Measurements from ENCODE around the gene TBXAS1.

The TBXAS1 gene

DNA sequence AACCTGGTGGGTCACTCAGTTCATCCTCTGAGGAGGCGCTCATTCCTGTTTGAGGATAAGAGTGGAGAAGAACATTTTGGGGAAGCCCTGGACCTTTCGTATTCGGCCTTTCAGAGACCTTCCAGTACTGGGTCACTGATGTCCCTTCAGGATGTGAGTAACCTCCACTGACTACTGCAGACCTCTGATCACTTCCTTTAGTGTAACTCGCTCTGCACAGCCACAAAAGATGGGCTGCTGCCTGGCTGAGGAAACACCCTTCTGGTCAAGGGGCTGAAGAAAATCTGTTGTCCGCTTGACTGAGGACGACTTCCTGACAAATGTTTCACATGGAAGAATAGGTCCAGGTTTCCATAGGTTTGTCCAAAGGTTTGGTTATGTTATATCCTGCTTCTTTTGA, 15.9 kb upstream of the TBXAS1 start:
- no peak overlapping the region for H3K4me3 ChIP-seq (ENCODE audit: low read depth, low read length)
- TF ChIP-seq, protein P1, sequence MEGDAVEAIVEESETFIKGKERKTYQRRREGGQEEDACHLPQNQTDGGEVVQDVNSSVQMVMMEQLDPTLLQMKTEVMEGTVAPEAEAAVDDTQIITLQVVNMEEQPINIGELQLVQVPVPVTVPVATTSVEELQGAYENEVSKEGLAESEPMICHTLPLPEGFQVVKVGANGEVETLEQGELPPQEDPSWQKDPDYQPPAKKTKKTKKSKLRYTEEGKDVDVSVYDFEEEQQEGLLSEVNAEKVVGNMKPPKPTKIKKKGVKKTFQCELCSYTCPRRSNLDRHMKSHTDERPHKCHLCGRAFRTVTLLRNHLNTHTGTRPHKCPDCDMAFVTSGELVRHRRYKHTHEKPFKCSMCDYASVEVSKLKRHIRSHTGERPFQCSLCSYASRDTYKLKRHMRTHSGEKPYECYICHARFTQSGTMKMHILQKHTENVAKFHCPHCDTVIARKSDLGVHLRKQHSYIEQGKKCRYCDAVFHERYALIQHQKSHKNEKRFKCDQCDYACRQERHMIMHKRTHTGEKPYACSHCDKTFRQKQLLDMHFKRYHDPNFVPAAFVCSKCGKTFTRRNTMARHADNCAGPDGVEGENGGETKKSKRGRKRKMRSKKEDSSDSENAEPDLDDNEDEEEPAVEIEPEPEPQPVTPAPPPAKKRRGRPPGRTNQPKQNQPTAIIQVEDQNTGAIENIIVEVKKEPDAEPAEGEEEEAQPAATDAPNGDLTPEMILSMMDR (IDR thresholded peaks at IDR 0.05; ENCODE audit: low read depth, low read length) = no peak

DNA sequence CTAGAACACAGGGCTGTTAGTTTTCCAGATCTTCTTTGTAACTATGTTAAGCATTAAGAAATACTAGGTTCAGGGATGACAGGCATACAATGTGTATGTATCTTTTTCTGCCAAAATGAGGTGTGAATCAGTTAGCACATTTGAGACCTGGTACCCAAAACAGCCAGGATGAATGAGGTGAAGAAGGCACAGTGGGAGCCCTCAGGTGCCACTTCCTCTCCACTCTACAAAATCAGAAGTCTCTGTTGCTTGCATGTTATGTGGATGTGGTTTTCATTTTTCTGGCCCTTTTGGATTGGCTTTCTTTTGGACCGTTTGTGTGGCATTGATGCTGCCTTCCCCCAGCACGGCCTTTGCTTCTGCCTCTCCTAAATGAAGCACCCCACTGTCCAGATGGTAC, 15.4 kb upstream of the TBXAS1 start:
- TF ChIP-seq, protein P1 (IDR thresholded peaks at IDR 0.05; ENCODE audit: low read depth, low read length) = no peak
- no peak overlapping the region for H3K4me3 ChIP-seq (ENCODE audit: low read depth, low read length)

DNA sequence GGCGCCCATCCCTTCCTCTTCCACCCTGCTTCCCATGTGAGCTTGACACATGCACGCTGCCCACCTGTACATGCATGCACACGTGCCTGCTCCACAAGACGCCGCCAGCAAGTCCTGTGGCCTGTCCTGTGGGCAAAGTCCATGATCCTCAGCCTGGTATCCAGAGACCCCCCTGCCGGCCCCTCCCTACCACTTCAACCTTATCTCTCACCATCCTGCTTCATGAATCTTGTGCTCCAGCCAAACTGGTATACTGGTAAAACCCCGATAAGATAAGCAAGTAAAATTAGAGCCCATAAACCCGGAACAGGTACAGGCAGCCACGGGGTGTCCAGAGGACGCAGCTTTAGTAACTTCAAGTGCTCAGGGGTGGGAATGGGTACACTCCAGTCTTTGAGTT, 11.8 kb upstream of the TBXAS1 start:
- TF ChIP-seq, protein P1 (IDR thresholded peaks at IDR 0.05; ENCODE audit: low read depth, low read length) = no peak
- no peak overlapping the region for H3K4me3 ChIP-seq (ENCODE audit: low read depth, low read length)

DNA sequence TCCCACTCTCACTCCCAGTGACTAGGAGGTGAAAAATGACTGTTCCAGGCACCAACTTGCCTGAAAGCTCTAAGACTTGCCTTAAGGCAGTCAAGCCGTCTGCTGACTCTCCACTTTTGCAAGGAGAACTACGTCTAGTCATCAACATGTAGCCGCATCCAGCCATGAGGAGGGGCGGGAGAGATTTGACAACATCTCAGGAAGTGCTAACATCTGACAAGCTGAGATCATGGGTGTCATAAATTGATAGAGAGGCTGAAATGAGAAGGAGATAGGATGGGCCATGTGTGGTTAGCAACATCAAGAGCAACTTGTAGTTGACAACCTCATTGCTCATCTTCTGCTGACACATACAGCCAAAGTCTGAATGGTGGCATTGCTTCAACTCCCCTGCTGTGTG, 9.0 kb upstream of the TBXAS1 start:
- TF ChIP-seq, protein P1 (IDR thresholded peaks at IDR 0.05; ENCODE audit: low read depth, low read length) = no peak

DNA sequence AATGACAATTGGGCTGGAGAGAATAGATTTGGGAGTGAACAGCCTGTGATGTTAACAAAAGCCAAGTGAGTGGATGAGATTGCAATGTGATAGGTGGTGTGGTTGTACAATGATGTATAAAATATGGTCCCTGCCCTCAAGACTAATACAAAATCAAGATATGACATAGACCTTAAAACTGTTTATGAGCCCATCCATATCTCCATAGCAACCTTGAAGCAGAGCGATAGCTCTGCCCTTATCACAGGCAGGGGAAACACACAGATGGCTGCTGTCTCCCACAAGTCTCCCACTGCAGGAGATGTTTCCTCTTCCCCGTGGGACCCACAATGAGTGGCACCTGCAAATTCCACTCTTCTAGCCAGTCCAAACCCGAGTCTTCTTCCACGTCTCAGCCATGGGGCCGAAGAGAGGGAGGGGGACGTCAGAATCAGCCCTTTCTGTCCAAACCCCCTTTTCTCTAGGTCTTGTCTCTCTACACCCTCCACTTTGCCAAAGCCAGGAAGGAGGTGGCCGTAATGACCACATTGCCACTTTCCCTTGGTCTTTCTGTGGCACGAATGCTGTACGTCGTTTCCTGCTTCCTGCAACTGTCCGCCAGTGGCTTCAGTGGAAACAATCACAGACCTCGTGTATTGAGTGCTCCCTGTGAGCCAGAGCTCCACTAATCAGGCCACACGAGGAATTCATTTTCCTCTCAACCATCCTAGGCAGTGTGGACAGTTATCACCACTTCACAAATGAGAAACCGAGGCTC, 7.5 kb upstream of the TBXAS1 start:
- no peak overlapping the region for H3K4me3 ChIP-seq (ENCODE audit: low read depth, low read length)
- TF ChIP-seq, protein P1 (IDR thresholded peaks at IDR 0.05; ENCODE audit: low read depth, low read length) = no peak

More for the DNA sequence above, 9.0 kb upstream of the TBXAS1 start:
- no peak overlapping the region for H3K4me3 ChIP-seq (ENCODE audit: low read depth, low read length)

DNA sequence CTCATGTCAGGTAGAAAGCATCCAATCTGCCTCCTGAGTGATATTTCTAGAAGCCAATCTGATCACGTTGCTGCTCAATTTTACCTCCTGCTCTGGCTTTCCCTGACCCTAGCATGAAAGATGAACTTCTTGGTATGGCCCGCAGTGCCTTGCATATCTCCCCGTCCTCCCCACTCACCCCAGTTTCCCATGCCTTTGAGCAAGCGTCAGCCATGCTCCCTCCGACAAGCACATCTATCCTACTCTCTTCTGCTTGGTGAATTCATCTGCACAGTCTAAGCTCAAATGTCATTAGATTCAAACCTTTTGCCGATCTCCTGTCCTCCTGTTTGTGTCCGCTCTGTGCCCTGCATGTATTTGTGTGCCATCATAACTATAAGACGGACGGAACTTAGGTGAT, 6.2 kb upstream of the TBXAS1 start:
- TF ChIP-seq, protein P1 (IDR thresholded peaks at IDR 0.05; ENCODE audit: low read depth, low read length) = no peak
- no peak overlapping the region for H3K4me3 ChIP-seq (ENCODE audit: low read depth, low read length)

DNA sequence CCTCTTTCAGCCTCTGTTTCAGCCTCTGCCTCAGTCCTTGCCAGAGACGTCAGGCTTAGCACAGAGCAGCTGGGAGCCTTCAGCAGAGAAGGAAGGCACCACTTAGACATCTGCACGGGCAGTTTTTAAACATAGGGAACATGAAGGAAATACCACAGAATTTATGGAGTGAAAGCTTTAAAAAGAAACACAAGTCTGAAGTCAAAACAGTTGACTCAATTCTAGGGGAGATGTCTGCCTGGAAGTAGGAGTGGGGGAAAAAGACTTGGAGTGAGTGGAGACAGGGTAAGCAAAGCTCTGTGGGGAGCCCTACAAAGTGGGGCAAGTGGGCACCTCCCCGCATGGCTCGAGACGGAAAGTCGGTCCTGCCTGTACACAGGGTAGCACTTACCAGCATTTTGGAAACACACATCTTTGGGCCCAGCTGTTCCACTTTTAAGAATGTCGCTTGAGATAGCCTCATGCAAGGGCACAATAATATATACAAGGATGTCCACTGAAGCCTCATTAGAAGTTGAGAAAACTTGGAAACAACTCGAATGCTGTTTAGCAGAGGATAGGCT, 5.0 kb upstream of the TBXAS1 start:
- H3K4me3 ChIP-seq (ENCODE audit: low read depth, low read length) = peak overlapping the region; percentile 37
- TF ChIP-seq, protein P1 (IDR thresholded peaks at IDR 0.05; ENCODE audit: low read depth, low read length) = no peak

Measured in WI38 (cell line).